IMR-90 (cell line): ENCODE results near the gene PFKFB2. TPM values are rescaled to one million over a fixed set of nuclear protein-coding genes. Genes with fewer than 3 reads are reported as not detected.

Source experiments
- ATAC-seq: fragments of 200-7000 bp; cut with Tn5 transposase; 2 replicates; pipeline ENCODE4 v1.9.1; 2020; ENCODE audit warnings: low read depth, mild to moderate bottlenecking, moderate library complexity
- BruUV-seq: library from RNA; stranded (reverse); fragments of 400-500 nt; replicated peaks from 2 replicates; lab custom pipeline; 2021; lab: Mats Ljungman, UMichigan
- CTCF ChIA-PET: fragments of 300-600 bp; formaldehyde crosslinking; extraction: SDS; loops from one replicate; lab custom pipeline; 2021; ENCODE audit warnings: antibody characterized with exemption; lab: Yijun Ruan, JAX
- POLR2A ChIA-PET: fragments of 300-600 bp; sonication (Branson Sonifier 250); formaldehyde crosslinking; loops from one replicate; lab custom pipeline; 2022; ENCODE audit warnings: antibody characterized with exemption; ENCODE audit not compliant: unreplicated experiment; lab: Charles Lee
- DNase-seq: peaks from one replicate; pipeline ENCODE4 v3.0.0; 2013
- H2AFZ ChIP-seq: replicated peaks from 2 replicates; pipeline ENCODE3; 2013; ENCODE audit warnings: low read length, mild to moderate bottlenecking; ENCODE audit not compliant: poor library complexity
- H2AK5ac ChIP-seq: 2 replicates; pipeline ENCODE4 v1.6.1; 2013; ENCODE audit warnings: low read depth, low read length, inconsistent platforms
- H2AK9ac ChIP-seq: replicated peaks from 2 replicates; pipeline ENCODE3; 2013; ENCODE audit warnings: mild to moderate bottlenecking, low read depth, low read length, moderate library complexity; ENCODE audit not compliant: poor library complexity
- H2BK120ac ChIP-seq: 2 replicates; pipeline ENCODE4 v1.6.1; 2013; ENCODE audit warnings: low read depth, low read length, inconsistent platforms
- H2BK15ac ChIP-seq: 3 replicates; pipeline ENCODE4 v1.6.1; 2013; ENCODE audit warnings: low read depth, low read length, inconsistent platforms
- H2BK20ac ChIP-seq: 2 replicates; pipeline ENCODE4 v1.6.1; 2013; ENCODE audit warnings: low read depth, mild to moderate bottlenecking, inconsistent platforms, low read length, moderate library complexity
- H2BK5ac ChIP-seq: 2 replicates; pipeline ENCODE4 v1.6.1; 2013; ENCODE audit warnings: mild to moderate bottlenecking, low read depth, low read length, inconsistent platforms; ENCODE audit not compliant: poor library complexity, severe bottlenecking
- H3K14ac ChIP-seq: replicated peaks from 2 replicates; pipeline ENCODE4 v1.6.1; 2013; ENCODE audit warnings: low read depth, low read length, inconsistent platforms
- H3K18ac ChIP-seq: 2 replicates; pipeline ENCODE4 v1.6.1; 2013; ENCODE audit warnings: low read depth, low read length, control low read depth
- H3K23ac ChIP-seq: 2 replicates; pipeline ENCODE4 v1.6.1; 2013; ENCODE audit warnings: low read depth, low read length, inconsistent platforms
- H3K27ac ChIP-seq: 2 replicates; pipeline ENCODE4 v1.5.1; 2013; ENCODE audit warnings: mild to moderate bottlenecking, control low read depth, low read length; ENCODE audit not compliant: insufficient read depth
- H3K27me3 ChIP-seq: 2 replicates; pipeline ENCODE4 v1.6.1; 2013; ENCODE audit warnings: low read length; ENCODE audit not compliant: control insufficient read depth, insufficient read depth
- H3K36me3 ChIP-seq: 2 replicates; pipeline ENCODE4 v1.6.1; 2013; ENCODE audit warnings: low read length, mixed read lengths; ENCODE audit not compliant: control insufficient read depth, insufficient read depth
- H3K4ac ChIP-seq: 2 replicates; pipeline ENCODE4 v1.6.1; 2013; ENCODE audit warnings: low read depth, low read length, inconsistent platforms
- H3K4me1 ChIP-seq: 2 replicates; pipeline ENCODE4 v1.6.1; 2013; ENCODE audit warnings: low read length, mixed read lengths; ENCODE audit not compliant: control insufficient read depth, insufficient read depth
- H3K4me2 ChIP-seq: 2 replicates; pipeline ENCODE4 v1.6.1; 2013; ENCODE audit warnings: low read depth, mild to moderate bottlenecking, control low read depth, low read length, moderate library complexity
- H3K4me3 ChIP-seq: 2 replicates; pipeline ENCODE4 v1.5.1; 2013; ENCODE audit warnings: low read depth, mild to moderate bottlenecking, control low read depth, low read length, moderate library complexity; ENCODE audit not compliant: insufficient read depth
- H3K56ac ChIP-seq: 2 replicates; pipeline ENCODE4 v1.6.1; 2013; ENCODE audit warnings: low read length, inconsistent platforms; ENCODE audit not compliant: insufficient read depth; ENCODE audit errors: extremely low read depth
- H3K79me1 ChIP-seq, 2 experiments: 2 replicates each; pipeline ENCODE4 v1.6.1; 2013; ENCODE audit warnings: low read length in 2 of 2, inconsistent platforms in 1 of 2, low read depth in 1 of 2
- H3K9ac ChIP-seq: 2 replicates; pipeline ENCODE4 v1.6.1; 2013; ENCODE audit warnings: low read depth, low read length, control low read depth
- H3K9me1 ChIP-seq: 2 replicates; pipeline ENCODE4 v1.6.1; 2013; ENCODE audit warnings: low read length, inconsistent platforms; ENCODE audit not compliant: insufficient read depth
- H3K9me3 ChIP-seq: 2 replicates; pipeline ENCODE4 v1.6.1; 2013; ENCODE audit warnings: low read length; ENCODE audit not compliant: control insufficient read depth, insufficient read depth
- H4K20me1 ChIP-seq: 2 replicates; pipeline ENCODE4 v1.6.1; 2013; ENCODE audit warnings: low read length, inconsistent platforms; ENCODE audit not compliant: insufficient read depth
- H4K5ac ChIP-seq: 2 replicates; pipeline ENCODE4 v1.6.1; 2013; ENCODE audit warnings: mild to moderate bottlenecking, low read depth, low read length, control low read depth
- H4K8ac ChIP-seq, 2 experiments: 2 replicates each; pipeline ENCODE4 v1.6.1; 2013; ENCODE audit warnings: low read depth in 2 of 2, low read length in 2 of 2, control low read depth in 1 of 2, inconsistent platforms in 1 of 2
- H4K91ac ChIP-seq: 2 replicates; pipeline ENCODE4 v1.6.1; 2013; ENCODE audit warnings: low read depth, low read length, inconsistent platforms; ENCODE audit not compliant: insufficient read depth
- CEBPB ChIP-seq: IDR thresholded peaks from 2 replicates; pipeline ENCODE4 v1.6.1; 2012; ENCODE audit warnings: low read depth, low read length, improper control_type of control experiment
- MAFK ChIP-seq: IDR thresholded peaks from 2 replicates; pipeline ENCODE4 v1.6.1; 2012; ENCODE audit warnings: low read depth, low read length, improper control_type of control experiment
- RFX5 ChIP-seq: IDR thresholded peaks from 2 replicates; pipeline ENCODE4 v1.8.0; 2012; ENCODE audit warnings: low read depth, mild to moderate bottlenecking, low read length, moderate library complexity
- WGBS, 2 experiments: methylation state at CpG; one replicate each; pipeline versions ENCODE4 v1.1.5 to v1.1.7; 2013; ENCODE audit warnings: missing lambda C conversion rate in 2 of 2; ENCODE audit not compliant: insufficient read length in 1 of 2; ENCODE audit errors: extremely low coverage in 2 of 2; 5-methylcytosine and 5-hydroxymethylcytosine counted together
- dilution Hi-C: fragments of 300-500 bp; cut with HindIII; formaldehyde crosslinking; loops from one replicate; pipeline ENCODE4 v1.14.3; 2018; ENCODE audit warnings: low sequenced_read_pairs; ENCODE audit not compliant: unreplicated experiment
- in situ Hi-C: fragments of 300-500 bp; cut with MboI; formaldehyde crosslinking; loops from 3 replicates; pipeline ENCODE4 v1.14.3; 2019; ENCODE audit warnings: low sequenced_read_pairs, inconsistent platforms, mixed read lengths
- intact Hi-C: fragments of 100-400 bp; cut with micrococcal nuclease; formaldehyde crosslinking; loops from 2 replicates; pipeline ENCODE4 v1.10.0; 2022
- polyA plus RNA-seq, 3 experiments: library from polyadenylated mRNA; depleted of rRNA; stranded (reverse); fragments of >200 nt; gene quantifications; 2 replicates each; pipeline ENCODE4 v1.2.3, GENCODE V29; 2012; ENCODE audit warnings: low replicate concordance in 1 of 3
- total RNA-seq: library from RNA; depleted of rRNA; stranded (reverse); fragments of >200 nt; gene quantifications from 2 replicates; pipeline ENCODE4 v1.2.3, GENCODE V29; 2012

PFKFB2 gene
- total and polyA plus RNA-seq, 2 of the 4 experiments (the other 2 are of a cell fraction), result 0.62 to 1.3 TPM

- Histone ChIP-seq H3K9ac (no peak overlapping the region), H3K23ac (no peak overlapping the region), H3K4ac (no peak overlapping the region), H3K4me2 (no peak overlapping the region), H2AK5ac (no peak overlapping the region; the same call in 1 of the 2 replicates), H2BK20ac (no peak overlapping the region), H3K14ac (no peak overlapping the region), H3K36me3 (no peaks in the 10 kb centered on the region), H2AFZ (no peak overlapping the region), H4K8ac (no peak overlapping the region), H3K4me3 (no peak overlapping the region), H2BK120ac (no peak overlapping the region), H2BK5ac (peak overlapping the region; percentile 6), H3K18ac (no peak overlapping the region), H3K9me3 (no peaks in the 10 kb centered on the region), H2AK9ac (no peak overlapping the region), H3K9me1 (peaks cover 8% of the 10 kb centered on the region; the same call in 1 of the 2 replicates), H3K27me3 (no peaks in the 10 kb centered on the region), H3K79me1 (no peaks in the 10 kb centered on the region), H2BK15ac (no peak overlapping the region), H4K91ac (no peak overlapping the region), H3K56ac (no peak overlapping the region), H4K5ac (no peak overlapping the region), H3K27ac (no peak overlapping the region), H4K20me1 (no peaks in the 10 kb centered on the region), H3K4me1 (peaks cover 2% of the 10 kb centered on the region)
- ChIA-PET CTCF (no interaction called here), POLR2A (interaction anchor here (0.7 kb wide), 1 partner anchor 13 kb away, joined by 3 read pairs; the partner anchor contains the start of gene PFKFB2)
- no TSS peak for BruUV-seq
- ATAC-seq, result peak; percentile 24
- TF ChIP-seq CEBPB (0 out of 2 replicates have a peak, but pooled peaks have one; percentile 10), MAFK (no peak), RFX5 (no peak)
- dilution Hi-C loops, result no loop called here
- in situ Hi-C loops, result no loop called here
- no peak for DNase-seq
- no CpG with 5 or more reads among the region's 4 CpGs for WGBS, 2 experiments
- intact Hi-C loops, result no loop called here
Measured at GRCh38 chr1:207039380-207040180, 13.5 kb upstream of the PFKFB2 start.
